Parathyroid adenoma (tissue), 2 donors: ENCODE results near the gene MOG.

Experiments
- H2AFZ ChIP-seq: fragments of 300-600 bp; sonication (generic); one replicate; pipeline ENCODE4 v1.7.0; 2017; ENCODE audit warnings: antibody characterized with exemption, mild to moderate bottlenecking
- H3K27ac ChIP-seq: fragments of 300-600 bp; sonication (generic); one replicate; pipeline ENCODE4 v1.7.0; 2017
- H3K27me3 ChIP-seq: fragments of 300-600 bp; sonication (generic); one replicate; pipeline ENCODE4 v1.7.0; 2017; ENCODE audit warnings: low read length; ENCODE audit not compliant: control insufficient read depth, insufficient read depth
- H3K36me3 ChIP-seq: fragments of 300-600 bp; sonication (generic); one replicate; pipeline ENCODE4 v1.7.0; 2017; ENCODE audit warnings: low read length; ENCODE audit not compliant: control insufficient read depth, insufficient read depth
- H3K4me1 ChIP-seq: fragments of 300-600 bp; sonication (generic); one replicate; pipeline ENCODE4 v1.7.0; 2017; ENCODE audit warnings: control low read depth
- H3K4me2 ChIP-seq: fragments of 300-600 bp; sonication (generic); one replicate; pipeline ENCODE4 v1.7.0; 2017; ENCODE audit warnings: low read length
- H3K4me3 ChIP-seq: fragments of 300-600 bp; sonication (generic); one replicate; pipeline ENCODE4 v1.7.0; 2017; ENCODE audit warnings: low read depth, low read length
- H3K79me2 ChIP-seq: fragments of 300-600 bp; sonication (generic); one replicate; pipeline ENCODE4 v1.7.0; 2017; ENCODE audit warnings: control low read depth
- H3K9ac ChIP-seq: fragments of 300-600 bp; sonication (generic); one replicate; pipeline ENCODE4 v1.7.0; 2017; ENCODE audit warnings: mild to moderate bottlenecking
- H3K9me3 ChIP-seq: fragments of 300-600 bp; sonication (generic); one replicate; pipeline ENCODE4 v1.7.0; 2017; ENCODE audit warnings: low read length; ENCODE audit not compliant: control insufficient read depth
- TF ChIP-seq, protein P1 (sequence below): fragments of 300-600 bp; sonication (generic); IDR thresholded peaks from one replicate; pipeline ENCODE4 v1.7.0; 2017; ENCODE audit warnings: antibody characterized with exemption, mild to moderate bottlenecking
- donor health status: primary hyperparathyroidism.

Gene MOG

DNA sequence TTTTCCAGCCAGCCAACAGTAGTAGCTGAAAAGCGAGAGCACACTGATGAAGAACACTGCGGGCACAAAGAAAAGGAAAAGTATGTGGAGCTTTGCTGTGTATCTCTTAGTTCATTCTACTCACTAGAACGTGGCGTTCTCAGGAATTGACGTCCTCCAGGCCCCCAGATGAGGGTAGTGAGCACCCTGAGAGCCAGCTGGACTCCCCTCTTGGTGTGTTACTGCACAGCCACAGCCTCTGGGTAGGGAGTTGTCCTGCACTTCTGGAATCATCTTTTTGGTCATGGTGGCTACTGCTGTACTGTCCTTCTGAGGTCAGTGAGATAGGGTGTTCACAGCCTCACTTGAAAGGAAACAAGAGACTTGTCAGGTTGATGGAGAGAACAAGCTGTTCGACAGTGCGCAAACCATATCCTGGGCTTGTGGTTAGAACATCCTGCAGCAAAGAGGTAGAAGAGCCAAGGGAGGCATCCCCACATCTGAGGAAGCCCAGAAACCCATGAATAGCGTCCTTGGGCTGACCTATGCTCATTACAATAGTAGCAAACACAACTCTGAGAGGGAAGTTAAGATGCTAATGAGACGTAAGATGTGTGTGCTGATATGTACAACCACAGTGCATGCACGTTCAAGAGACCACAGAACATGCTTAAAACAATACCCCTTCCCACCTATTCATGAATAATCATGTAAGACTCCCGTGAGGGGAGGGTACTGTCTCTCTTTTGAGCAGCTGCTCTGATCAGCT is 51.7 kb downstream of the MOG start:
- H3K36me3 ChIP-seq = no peaks in the 10 kb centered on the region
- H3K4me1 ChIP-seq = no peaks in the 10 kb centered on the region
- H3K79me2 ChIP-seq = no peaks in the 10 kb centered on the region
- H3K9ac ChIP-seq = no peak overlapping the region
- TF ChIP-seq, protein P1, sequence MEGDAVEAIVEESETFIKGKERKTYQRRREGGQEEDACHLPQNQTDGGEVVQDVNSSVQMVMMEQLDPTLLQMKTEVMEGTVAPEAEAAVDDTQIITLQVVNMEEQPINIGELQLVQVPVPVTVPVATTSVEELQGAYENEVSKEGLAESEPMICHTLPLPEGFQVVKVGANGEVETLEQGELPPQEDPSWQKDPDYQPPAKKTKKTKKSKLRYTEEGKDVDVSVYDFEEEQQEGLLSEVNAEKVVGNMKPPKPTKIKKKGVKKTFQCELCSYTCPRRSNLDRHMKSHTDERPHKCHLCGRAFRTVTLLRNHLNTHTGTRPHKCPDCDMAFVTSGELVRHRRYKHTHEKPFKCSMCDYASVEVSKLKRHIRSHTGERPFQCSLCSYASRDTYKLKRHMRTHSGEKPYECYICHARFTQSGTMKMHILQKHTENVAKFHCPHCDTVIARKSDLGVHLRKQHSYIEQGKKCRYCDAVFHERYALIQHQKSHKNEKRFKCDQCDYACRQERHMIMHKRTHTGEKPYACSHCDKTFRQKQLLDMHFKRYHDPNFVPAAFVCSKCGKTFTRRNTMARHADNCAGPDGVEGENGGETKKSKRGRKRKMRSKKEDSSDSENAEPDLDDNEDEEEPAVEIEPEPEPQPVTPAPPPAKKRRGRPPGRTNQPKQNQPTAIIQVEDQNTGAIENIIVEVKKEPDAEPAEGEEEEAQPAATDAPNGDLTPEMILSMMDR = no peak
- no peaks in the 10 kb centered on the region for H3K9me3 ChIP-seq
- no peak overlapping the region for H3K4me2 ChIP-seq
- no peak overlapping the region for H3K4me3 ChIP-seq
- no peak overlapping the region for H2AFZ ChIP-seq
- H3K27ac ChIP-seq = no peak overlapping the region
- H3K27me3 ChIP-seq = no peaks in the 10 kb centered on the region

GRCh38 chr6:29709188-29709587 is 52.3 kb downstream of the MOG start:
- no peak overlapping the region for H3K4me2 ChIP-seq
- no peaks in the 10 kb centered on the region for H3K4me1 ChIP-seq
- no peaks in the 10 kb centered on the region for H3K79me2 ChIP-seq
- TF ChIP-seq, protein P1 = no peak
- H3K36me3 ChIP-seq = no peaks in the 10 kb centered on the region
- H3K9ac ChIP-seq = no peak overlapping the region
- no peaks in the 10 kb centered on the region for H3K9me3 ChIP-seq
- no peak overlapping the region for H3K4me3 ChIP-seq
- H3K27ac ChIP-seq = no peak overlapping the region
- no peaks in the 10 kb centered on the region for H3K27me3 ChIP-seq
- H2AFZ ChIP-seq = no peak overlapping the region

GRCh38 chr6:29710281-29710941 is 53.5 kb downstream of the MOG start:
- no peaks in the 10 kb centered on the region for H3K4me1 ChIP-seq
- H3K27ac ChIP-seq = no peak overlapping the region
- no peaks in the 10 kb centered on the region for H3K27me3 ChIP-seq
- TF ChIP-seq, protein P1 = no peak
- no peaks in the 10 kb centered on the region for H3K36me3 ChIP-seq
- H3K4me3 ChIP-seq = no peak overlapping the region
- H3K9me3 ChIP-seq = no peaks in the 10 kb centered on the region
- H3K9ac ChIP-seq = no peak overlapping the region
- H3K79me2 ChIP-seq = no peaks in the 10 kb centered on the region
- H3K4me2 ChIP-seq = no peak overlapping the region
- H2AFZ ChIP-seq = no peak overlapping the region

GRCh38 chr6:29720863-29721262 is 64.0 kb downstream of the MOG start:
- H3K4me2 ChIP-seq = no peak overlapping the region
- no peak overlapping the region for H3K9ac ChIP-seq
- H3K4me3 ChIP-seq = no peak overlapping the region
- H3K27me3 ChIP-seq = no peaks in the 10 kb centered on the region
- no peaks in the 10 kb centered on the region for H3K9me3 ChIP-seq
- peaks cover 2% of the 10 kb centered on the region for H3K4me1 ChIP-seq
- no peak overlapping the region for H2AFZ ChIP-seq
- no peaks in the 10 kb centered on the region for H3K36me3 ChIP-seq
- TF ChIP-seq, protein P1 = no peak
- H3K27ac ChIP-seq = no peak overlapping the region
- no peaks in the 10 kb centered on the region for H3K79me2 ChIP-seq
